GM12878 (cell line): Measurements from ENCODE around the gene PCED1B.
"Not testable (repeated sequence)": the region's sequence is repeated elsewhere in the genome, so short reads cannot be mapped to it uniquely, and the experiment has no call there.

Experiments used
- MLLT1 ChIP-seq: fragments of 450-650 bp; IDR thresholded peaks from 2 replicates; pipeline ENCODE4 v1.6.1; 2016; ENCODE audit warnings: mild to moderate bottlenecking
- SMC3 ChIP-seq: IDR thresholded peaks from 2 replicates; pipeline ENCODE4 v1.6.1; 2011; ENCODE audit warnings: low read length, improper control_type of control experiment, borderline replicate concordance
- TARDBP ChIP-seq: IDR thresholded peaks from 2 replicates; pipeline ENCODE4 v1.6.1; 2016; ENCODE audit warnings: borderline replicate concordance

- TF ChIP-seq TARDBP, SMC3, MLLT1: not testable (repeated sequence)
These were observed 28.1 kb upstream of the PCED1B start for GRCh38 chr12:47051291-47051690.
